MCF 10A (cell line): Measurements from ENCODE around the gene FRAT2. TPM values are rescaled to one million over a fixed set of nuclear protein-coding genes. Genes with fewer than 3 reads are reported as not detected.

Experiments
- BruUV-seq: library from RNA; stranded (reverse); fragments of 400-500 nt; replicated peaks from 2 replicates; lab custom pipeline; 2021; lab: Mats Ljungman, UMichigan
- CTCF ChIA-PET: fragments of 300-600 bp; sonication (Branson Sonifier 250); formaldehyde crosslinking; extraction: SDS; loops from one replicate; lab custom pipeline; 2021; ENCODE audit warnings: antibody characterized with exemption, inconsistent platforms; lab: Yijun Ruan, JAX
- POLR2A ChIA-PET: fragments of 300-600, 350-650 bp; sonication (Branson Sonifier 250); formaldehyde crosslinking; extraction: SDS; loops from one replicate; lab custom pipeline; 2020; ENCODE audit warnings: antibody characterized with exemption, inconsistent platforms; lab: Yijun Ruan, JAX
- DNase-seq: peaks from one replicate; pipeline ENCODE4 v3.0.0-alpha.2; 2018; ENCODE audit not compliant: unreplicated experiment
- H3K27ac Mint-ChIP-seq: one replicate; pipeline ENCODE4 v1.8.0; 2022; ENCODE audit warnings: mild to moderate bottlenecking, low read depth, mixed read lengths; ENCODE audit not compliant: unreplicated experiment
- H3K27me3 Mint-ChIP-seq: one replicate; pipeline ENCODE4 v1.8.0; 2022; ENCODE audit warnings: mixed read lengths; ENCODE audit not compliant: insufficient read depth, unreplicated experiment
- H3K36me3 Mint-ChIP-seq: one replicate; pipeline ENCODE4 v1.8.0; 2022; ENCODE audit warnings: mild to moderate bottlenecking, moderate library complexity, mixed read lengths; ENCODE audit not compliant: insufficient read depth, unreplicated experiment
- H3K4me1 Mint-ChIP-seq: one replicate; pipeline ENCODE4 v1.8.0; 2022; ENCODE audit warnings: mixed read lengths; ENCODE audit not compliant: insufficient read depth, unreplicated experiment
- H3K4me3 Mint-ChIP-seq: one replicate; pipeline ENCODE4 v1.8.0; 2022; ENCODE audit warnings: mild to moderate bottlenecking, moderate library complexity, mixed read lengths; ENCODE audit not compliant: unreplicated experiment
- H3K9me3 Mint-ChIP-seq: one replicate; pipeline ENCODE4 v1.8.0; 2022; ENCODE audit warnings: mixed read lengths; ENCODE audit not compliant: unreplicated experiment
- intact Hi-C: fragments of 100-400 bp; cut with micrococcal nuclease; formaldehyde crosslinking; loops from 2 replicates; pipeline ENCODE4 v1.14.1; 2022
- total RNA-seq: library from RNA; stranded (reverse); gene quantifications from 2 replicates; pipeline ENCODE4 v1.2.3, GENCODE V29; 2022
- TF ChIP-seq, protein P1 (sequence below): fragments of 200-600 bp; IDR thresholded peaks from one replicate; pipeline ENCODE4 v1.8.0; 2022; ENCODE audit warnings: antibody characterized with exemption, mild to moderate bottlenecking; ENCODE audit not compliant: unreplicated experiment

The FRAT2 gene
- total RNA-seq, 1 experiment from 2014 or later: 11.4 TPM

GRCh38 chr10:97323501-97323900, 11.0 kb downstream of the FRAT2 start:
- Mint-ChIP-seq H3K4me1 (peaks cover 7% of the 10 kb centered on the region), H3K4me3 (no peak overlapping the region)

GRCh38 chr10:97321804-97322190, 12.7 kb downstream of the FRAT2 start:
- POLR2A ChIA-PET: interaction anchor here (1.1 to 3.1 kb wide), 2 partner anchors 12 to 84 kb away, joined by 4 to 28 read pairs; partner anchors contain the start of gene FRAT2
- no peaks in the 10 kb centered on the region for H3K27me3 Mint-ChIP-seq
- CTCF ChIA-PET: interaction anchor here (0.7 to 2.1 kb wide), 6 partner anchors 9 to 153 kb away, joined by 3 to 10 read pairs (median 3); no protein-coding TSS in a partner anchor
- BruUV-seq: no TSS peak
- no peaks in the 10 kb centered on the region for H3K36me3 Mint-ChIP-seq
- no peak for DNase-seq
- TF ChIP-seq, protein P1, sequence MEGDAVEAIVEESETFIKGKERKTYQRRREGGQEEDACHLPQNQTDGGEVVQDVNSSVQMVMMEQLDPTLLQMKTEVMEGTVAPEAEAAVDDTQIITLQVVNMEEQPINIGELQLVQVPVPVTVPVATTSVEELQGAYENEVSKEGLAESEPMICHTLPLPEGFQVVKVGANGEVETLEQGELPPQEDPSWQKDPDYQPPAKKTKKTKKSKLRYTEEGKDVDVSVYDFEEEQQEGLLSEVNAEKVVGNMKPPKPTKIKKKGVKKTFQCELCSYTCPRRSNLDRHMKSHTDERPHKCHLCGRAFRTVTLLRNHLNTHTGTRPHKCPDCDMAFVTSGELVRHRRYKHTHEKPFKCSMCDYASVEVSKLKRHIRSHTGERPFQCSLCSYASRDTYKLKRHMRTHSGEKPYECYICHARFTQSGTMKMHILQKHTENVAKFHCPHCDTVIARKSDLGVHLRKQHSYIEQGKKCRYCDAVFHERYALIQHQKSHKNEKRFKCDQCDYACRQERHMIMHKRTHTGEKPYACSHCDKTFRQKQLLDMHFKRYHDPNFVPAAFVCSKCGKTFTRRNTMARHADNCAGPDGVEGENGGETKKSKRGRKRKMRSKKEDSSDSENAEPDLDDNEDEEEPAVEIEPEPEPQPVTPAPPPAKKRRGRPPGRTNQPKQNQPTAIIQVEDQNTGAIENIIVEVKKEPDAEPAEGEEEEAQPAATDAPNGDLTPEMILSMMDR: no peak
- peaks cover 8% of the 10 kb centered on the region for H3K4me1 Mint-ChIP-seq
- H3K27ac Mint-ChIP-seq: no peak overlapping the region
- intact Hi-C loops: no loop called here
- H3K9me3 Mint-ChIP-seq: no peaks in the 10 kb centered on the region
- H3K4me3 Mint-ChIP-seq: peak overlapping the region; percentile 10

More at GRCh38 chr10:97323501-97323900, 11.0 kb downstream of the FRAT2 start:
- no peak for DNase-seq
- Mint-ChIP-seq H3K9me3 (no peaks in the 10 kb centered on the region), H3K27ac (no peak overlapping the region), H3K27me3 (no peaks in the 10 kb centered on the region), H3K36me3 (peaks cover 14% of the 10 kb centered on the region)
- CTCF ChIA-PET: interaction anchor here (0.6 to 2.1 kb wide), 2 partner anchors 9 to 45 kb away, joined by 5 to 10 read pairs; no protein-coding TSS in a partner anchor
- TF ChIP-seq, protein P1: no peak
- BruUV-seq: no TSS peak
- intact Hi-C loops: no loop called here
- POLR2A ChIA-PET: interaction anchor here (0.6 to 3.1 kb wide), 2 partner anchors 10 to 1114 kb away, joined by 4 to 28 read pairs; partner anchors contain the start of gene FRAT2

DNA sequence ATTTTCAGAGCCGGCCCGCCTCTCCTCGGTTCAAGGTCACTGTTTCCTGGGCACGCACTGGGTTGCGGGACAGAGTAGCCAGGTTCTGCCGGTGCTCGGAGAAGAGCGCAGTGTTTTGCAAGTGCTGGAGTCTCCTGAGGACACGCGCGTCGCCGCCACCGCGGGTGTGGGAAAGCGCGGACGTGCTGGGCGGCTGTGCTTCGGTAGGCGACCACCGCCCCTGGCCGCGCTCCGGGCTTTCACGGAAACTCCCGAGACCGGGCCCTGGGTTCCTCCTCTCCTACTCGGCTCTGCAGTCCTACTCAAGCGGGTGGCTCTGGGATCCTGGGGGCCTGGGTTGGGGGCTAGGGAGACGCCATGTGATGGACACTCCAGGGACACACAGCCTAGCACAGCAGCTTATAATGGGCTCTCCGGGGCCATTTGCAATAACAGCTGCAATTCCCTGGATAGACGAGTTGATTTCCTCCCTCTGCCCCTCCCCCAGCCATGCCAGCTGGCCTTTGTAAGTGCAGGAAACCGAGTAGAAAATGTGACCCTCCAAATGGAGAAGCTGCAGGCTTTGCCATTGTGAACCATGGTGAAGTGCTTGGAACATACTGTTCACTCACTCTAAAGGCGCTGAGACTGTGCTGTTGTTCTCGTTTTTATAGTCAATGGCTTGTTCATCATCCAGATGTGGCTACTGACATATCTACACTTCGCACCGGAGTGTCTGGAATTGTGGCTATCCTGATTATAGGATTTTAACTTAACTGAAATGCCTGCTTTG, 13.3 kb downstream of the FRAT2 start:
- POLR2A ChIA-PET: interaction anchor here (1.1 to 3.1 kb wide), 2 partner anchors 13 to 83 kb away, joined by 4 to 28 read pairs; partner anchors contain the start of gene FRAT2
- CTCF ChIA-PET: interaction anchor here (0.8 to 2.1 kb wide), 4 partner anchors 10 to 43 kb away, joined by 3 to 10 read pairs (median 3); no protein-coding TSS in a partner anchor
- peak overlapping the region; percentile 10 for H3K4me3 Mint-ChIP-seq
- H3K4me1 Mint-ChIP-seq: peaks cover 8% of the 10 kb centered on the region
- intact Hi-C loops: no loop called here
- no TSS peak for BruUV-seq
- H3K27ac Mint-ChIP-seq: no peak overlapping the region
- TF ChIP-seq, protein P1: no peak
- no peaks in the 10 kb centered on the region for H3K27me3 Mint-ChIP-seq
- no peak for DNase-seq
- no peaks in the 10 kb centered on the region for H3K9me3 Mint-ChIP-seq
- H3K36me3 Mint-ChIP-seq: no peaks in the 10 kb centered on the region

- no peak for DNase-seq
- peak overlapping the region; percentile 73 for H3K4me3 Mint-ChIP-seq
- H3K4me1 Mint-ChIP-seq: peaks cover 8% of the 10 kb centered on the region
- no peaks in the 10 kb centered on the region for H3K9me3 Mint-ChIP-seq
- TF ChIP-seq, protein P1: no peak
- H3K36me3 Mint-ChIP-seq: no peaks in the 10 kb centered on the region
- ChIA-PET POLR2A (interaction anchor here (1.0 to 3.5 kb wide), 9 partner anchors 11 to 248 kb away, joined by 3 to 158 read pairs (median 10); partner anchors contain the start of genes ARHGAP19, FRAT2 and RRP12), CTCF (interaction anchor here (0.6 to 3.0 kb wide), 6 partner anchors 10 to 232 kb away, joined by 3 to 31 read pairs (median 4); partner anchors contain the start of gene FRAT2)
- H3K27ac Mint-ChIP-seq: peak overlapping the region; percentile 39
- BruUV-seq: TSS peak; percentile 42
- intact Hi-C loops: no loop called here
- H3K27me3 Mint-ChIP-seq: no peaks in the 10 kb centered on the region
These were observed 14.0 kb downstream of the FRAT2 start for GRCh38 chr10:97320480-97321031.
